ENCODE results near the gene MYO10. TPM values are rescaled to one million over a fixed set of nuclear protein-coding genes. Genes with fewer than 3 reads are reported as not detected.
"Not testable (repeated sequence)": the region's sequence is repeated elsewhere in the genome, so short reads cannot be mapped to it uniquely, and the experiment has no call there.

MYO10 gene
- total RNA-seq, 1 experiment from 2014 or later: 89.8 TPM

DNA sequence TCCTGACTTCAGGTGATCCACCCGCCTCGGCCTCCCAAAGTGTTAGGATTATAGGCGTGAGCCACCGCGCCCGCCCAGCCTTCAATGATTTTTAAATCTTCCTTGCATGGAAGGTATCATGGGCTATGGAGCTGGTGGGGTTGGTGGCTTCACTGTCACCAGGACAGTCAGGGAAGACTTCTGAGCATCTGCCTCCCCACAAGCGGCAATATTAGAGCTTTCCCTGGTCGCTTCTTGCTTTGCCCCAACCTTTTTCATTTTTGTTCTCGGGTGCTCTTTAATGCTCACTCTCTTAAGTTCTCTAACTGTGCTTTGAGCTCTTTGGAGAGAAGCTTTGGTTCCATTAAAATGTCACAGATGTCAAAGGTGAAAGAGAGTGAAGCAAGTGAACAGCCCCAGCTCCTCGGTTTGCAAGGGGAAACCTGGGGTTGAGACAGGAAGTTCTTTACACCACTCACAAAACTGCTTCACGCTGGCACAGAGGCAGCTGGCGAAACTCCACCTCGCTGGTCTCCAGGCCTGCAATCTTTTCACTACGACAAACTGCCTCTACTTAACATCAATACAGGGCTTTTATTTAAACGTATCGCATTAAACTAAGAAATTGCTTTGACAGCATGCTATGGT is 176.8 kb downstream of the MYO10 start (continued):
- TF ChIP-seq HMGXB4 (CRISPR knock-in tag; IDR thresholded peaks at IDR 0.05): no peak
- TF ChIP-seq KAT7 (CRISPR knock-in tag; IDR thresholded peaks at IDR 0.05; ENCODE audit: borderline replicate concordance): no peak
- no peak for TF ChIP-seq ZNF671 (CRISPR knock-in tag; IDR thresholded peaks at IDR 0.05)
- TF ChIP-seq ATF2 (CRISPR knock-in tag; IDR thresholded peaks at IDR 0.05; ENCODE audit: borderline replicate concordance, low read depth): no peak
- no peak for TF ChIP-seq ZSCAN18 (CRISPR knock-in tag; IDR thresholded peaks at IDR 0.05)

- no peaks in the 10 kb centered on the region for H3K9me3 Mint-ChIP-seq
- H3K36me3 Mint-ChIP-seq: peaks cover 37% of the 10 kb centered on the region
- ATAC-seq (no peak), DNase-seq (ENCODE audit: low spot score) (no peak)
- CTCF ChIA-PET: no interaction called here
- peak overlapping the region; percentile 87 for H3K27ac Mint-ChIP-seq
- POLR2A ChIA-PET: no interaction called here
- H3K4me3 Mint-ChIP-seq: no peak overlapping the region
- H3K27me3 Mint-ChIP-seq (ENCODE audit: low read depth): no peaks in the 10 kb centered on the region
- TF ChIP-seq, protein P1, sequence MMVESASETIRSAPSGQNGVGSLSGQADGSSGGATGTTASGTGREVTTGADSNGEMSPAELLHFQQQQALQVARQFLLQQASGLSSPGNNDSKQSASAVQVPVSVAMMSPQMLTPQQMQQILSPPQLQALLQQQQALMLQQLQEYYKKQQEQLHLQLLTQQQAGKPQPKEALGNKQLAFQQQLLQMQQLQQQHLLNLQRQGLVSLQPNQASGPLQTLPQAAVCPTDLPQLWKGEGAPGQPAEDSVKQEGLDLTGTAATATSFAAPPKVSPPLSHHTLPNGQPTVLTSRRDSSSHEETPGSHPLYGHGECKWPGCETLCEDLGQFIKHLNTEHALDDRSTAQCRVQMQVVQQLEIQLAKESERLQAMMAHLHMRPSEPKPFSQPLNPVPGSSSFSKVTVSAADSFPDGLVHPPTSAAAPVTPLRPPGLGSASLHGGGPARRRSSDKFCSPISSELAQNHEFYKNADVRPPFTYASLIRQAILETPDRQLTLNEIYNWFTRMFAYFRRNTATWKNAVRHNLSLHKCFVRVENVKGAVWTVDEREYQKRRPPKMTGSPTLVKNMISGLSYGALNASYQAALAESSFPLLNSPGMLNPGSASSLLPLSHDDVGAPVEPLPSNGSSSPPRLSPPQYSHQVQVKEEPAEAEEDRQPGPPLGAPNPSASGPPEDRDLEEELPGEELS (CRISPR knock-in tag; IDR thresholded peaks at IDR 0.05): no peak
- TF ChIP-seq GABPB1 (CRISPR knock-in tag; IDR thresholded peaks at IDR 0.05) (peak; percentile 40), JAZF1 (CRISPR knock-in tag; IDR thresholded peaks at IDR 0.05) (no peak)
- TF ChIP-seq, protein P2, sequence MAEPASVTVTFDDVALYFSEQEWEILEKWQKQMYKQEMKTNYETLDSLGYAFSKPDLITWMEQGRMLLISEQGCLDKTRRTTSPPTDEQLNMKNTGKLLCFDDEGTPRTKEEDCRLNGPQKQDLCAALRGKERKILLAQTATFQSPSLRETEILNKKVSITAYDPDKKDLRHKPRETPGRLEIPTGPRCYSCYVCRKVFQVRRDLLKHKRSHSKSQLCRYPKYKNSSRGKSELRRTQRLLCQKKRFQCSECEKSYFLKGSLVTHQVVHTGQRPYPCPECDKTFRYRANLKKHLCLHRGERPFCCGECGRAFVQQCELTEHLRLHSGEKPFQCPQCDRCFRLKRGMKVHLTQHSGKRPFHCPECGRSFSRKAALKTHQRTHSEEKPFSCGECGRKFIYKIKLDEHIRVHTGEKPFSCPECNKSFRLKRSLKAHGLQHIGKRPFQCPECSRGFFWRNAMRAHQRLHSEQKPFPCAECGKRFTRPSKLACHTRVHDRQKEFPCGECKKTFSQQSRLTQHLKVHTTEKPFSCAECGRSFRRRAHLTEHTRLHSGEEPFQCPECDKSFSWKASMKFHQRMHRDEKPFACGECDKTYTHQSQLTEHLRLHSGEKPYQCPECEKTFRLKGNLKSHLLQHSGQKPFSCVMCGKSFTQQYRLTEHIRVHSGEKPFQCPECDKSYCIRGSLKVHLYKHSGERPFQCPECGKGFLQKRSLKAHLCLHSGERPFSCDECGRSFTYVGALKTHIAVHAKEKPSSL (CRISPR knock-in tag; conservative IDR thresholded peaks at IDR 0.05): no peak
- H3K4me1 Mint-ChIP-seq: peaks cover 26% of the 10 kb centered on the region
These were observed 178.0 kb downstream of the MYO10 start for GRCh38 chr5:16757989-16758501.

- H3K27me3 Mint-ChIP-seq (ENCODE audit: low read depth); DNase-seq (ENCODE audit: low spot score); H3K4me3 Mint-ChIP-seq; H3K9me3 Mint-ChIP-seq; ATAC-seq: not testable (repeated sequence)
- ChIA-PET POLR2A (interaction anchor here (0.7 kb wide), 1 partner anchor 290 kb away, joined by 3 read pairs; no protein-coding TSS in a partner anchor), CTCF (interaction anchor here (1.2 kb wide), 1 partner anchor 432 kb away, joined by 3 read pairs; no protein-coding TSS in a partner anchor)
- H3K4me1 Mint-ChIP-seq: peaks cover 31% of the 10 kb centered on the region
- H3K36me3 Mint-ChIP-seq: peaks cover 37% of the 10 kb centered on the region
- H3K27ac Mint-ChIP-seq: peak overlapping the region; percentile 87; the same call in 1 of the 2 replicates
These were observed 178.5 kb downstream of the MYO10 start for GRCh38 chr5:16757577-16757976.
